NCI-H2107 treated with DMSO at 0.1 percent for 48 hours (cell line): ENCODE data around the gene PLA2G4D.
A peak's percentile ranks its signal among the peaks of the same experiment; 100 is the strongest.

ENCODE experiments used
- DNase-seq: peaks from one replicate; lab custom pipeline; 2025; ENCODE audit not compliant: unreplicated experiment; lab: John Stamatoyannopoulos, UW

The PLA2G4D gene

GRCh38 chr15:42072141-42072685, 22.1 kb downstream of the PLA2G4D start:
- DNase-seq: no peak

DNA sequence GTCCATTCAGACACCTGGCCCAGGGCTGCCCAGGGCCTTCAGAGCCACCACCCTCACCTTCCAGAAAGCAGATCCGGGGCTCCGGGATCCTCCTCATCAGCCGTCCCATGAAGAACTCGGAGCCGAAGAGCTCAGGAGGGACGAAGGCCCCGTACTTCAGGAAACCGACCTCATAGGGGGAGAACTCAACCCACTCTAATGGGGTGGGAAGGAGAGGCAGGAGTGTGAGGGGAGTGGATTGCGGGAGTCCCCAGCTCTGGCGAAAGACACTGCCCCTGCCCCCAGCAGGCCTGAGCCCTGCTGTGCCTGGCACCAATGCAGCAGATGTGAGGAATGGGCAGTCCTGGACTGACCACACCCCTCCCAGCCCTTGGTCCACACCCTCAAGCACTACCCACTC, 22.6 kb downstream of the PLA2G4D start:
- DNase-seq: no peak

DNA sequence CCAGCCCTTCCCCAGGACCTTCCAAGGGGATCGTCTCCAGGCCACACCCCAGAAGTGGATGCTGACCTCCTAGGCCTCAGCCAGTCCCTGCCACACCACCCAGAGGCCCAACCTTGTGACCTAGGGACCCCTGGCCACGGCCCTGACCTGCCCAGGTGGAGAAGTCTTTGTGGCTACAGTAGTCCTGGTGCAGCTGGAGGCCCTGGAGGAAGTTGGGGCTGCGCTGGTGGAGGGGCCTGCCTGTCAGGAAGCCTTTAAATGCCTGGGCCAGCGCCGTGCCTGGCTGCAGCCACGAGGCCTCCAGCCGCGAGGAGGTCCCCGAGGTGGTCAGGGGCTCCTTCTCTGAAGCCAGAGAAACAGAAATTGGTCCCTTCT, 23.4 kb downstream of the PLA2G4D start:
- no peak for DNase-seq

DNA sequence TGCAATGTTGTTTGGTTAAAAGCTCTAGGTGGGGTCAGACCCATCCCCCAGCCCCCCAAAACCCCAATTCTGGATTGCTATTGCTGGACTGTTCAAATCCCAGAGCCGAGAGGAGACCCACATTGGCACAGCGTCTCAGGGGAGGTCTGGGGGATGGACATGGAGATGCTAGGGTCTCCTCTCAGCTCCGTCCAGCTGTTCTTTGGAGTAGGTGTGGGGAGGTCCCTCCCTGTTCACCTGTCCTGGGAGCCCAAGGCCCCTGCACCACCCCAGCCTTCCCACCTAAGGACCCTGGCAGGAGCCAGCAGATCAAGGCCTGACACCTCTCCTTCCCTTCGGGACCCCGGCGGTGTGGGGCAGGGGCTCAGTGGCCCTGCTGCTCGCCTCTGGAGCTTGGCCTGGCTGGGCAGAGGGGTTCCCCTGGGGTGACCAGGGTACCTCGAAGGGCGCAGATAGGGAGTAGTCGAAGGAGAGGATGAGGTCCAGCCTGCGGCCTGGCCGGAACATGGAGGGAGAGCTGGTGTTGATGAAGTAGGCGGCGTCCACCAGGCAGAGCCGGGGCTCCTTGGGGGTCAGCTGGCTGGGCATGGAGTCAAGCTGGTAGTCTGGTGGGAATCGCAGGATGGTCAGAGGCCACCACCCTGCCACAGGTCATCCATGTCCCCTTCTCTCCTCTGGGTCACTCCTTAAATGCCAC, 23.9 kb downstream of the PLA2G4D start:
- DNase-seq: no peak

GRCh38 chr15:42069496-42070278, 24.7 kb downstream of the PLA2G4D start:
- no peak for DNase-seq

DNA sequence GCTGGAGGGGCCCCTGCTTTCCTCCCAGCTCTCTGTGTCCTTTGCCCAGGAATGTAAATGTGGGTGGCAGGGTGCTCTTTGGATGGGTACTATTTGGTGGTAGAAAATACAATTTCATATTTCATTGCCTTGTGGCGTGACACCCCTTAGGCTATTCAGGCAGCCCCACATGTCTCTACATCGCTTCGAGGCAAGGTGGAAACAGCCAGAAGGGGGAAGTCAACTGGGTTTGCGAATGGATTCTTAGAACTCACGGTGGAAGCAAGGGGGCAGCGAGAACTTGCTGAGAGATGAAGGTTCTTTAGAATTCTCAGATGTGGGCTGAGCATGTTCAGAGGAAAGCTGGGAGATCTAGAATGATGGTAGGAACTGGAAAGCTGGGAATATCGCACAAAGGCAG, 25.3 kb downstream of the PLA2G4D start:
- DNase-seq: no peak

- no peak for DNase-seq
Measured at GRCh38 chr15:42068601-42069000, 25.8 kb downstream of the PLA2G4D start.

DNA sequence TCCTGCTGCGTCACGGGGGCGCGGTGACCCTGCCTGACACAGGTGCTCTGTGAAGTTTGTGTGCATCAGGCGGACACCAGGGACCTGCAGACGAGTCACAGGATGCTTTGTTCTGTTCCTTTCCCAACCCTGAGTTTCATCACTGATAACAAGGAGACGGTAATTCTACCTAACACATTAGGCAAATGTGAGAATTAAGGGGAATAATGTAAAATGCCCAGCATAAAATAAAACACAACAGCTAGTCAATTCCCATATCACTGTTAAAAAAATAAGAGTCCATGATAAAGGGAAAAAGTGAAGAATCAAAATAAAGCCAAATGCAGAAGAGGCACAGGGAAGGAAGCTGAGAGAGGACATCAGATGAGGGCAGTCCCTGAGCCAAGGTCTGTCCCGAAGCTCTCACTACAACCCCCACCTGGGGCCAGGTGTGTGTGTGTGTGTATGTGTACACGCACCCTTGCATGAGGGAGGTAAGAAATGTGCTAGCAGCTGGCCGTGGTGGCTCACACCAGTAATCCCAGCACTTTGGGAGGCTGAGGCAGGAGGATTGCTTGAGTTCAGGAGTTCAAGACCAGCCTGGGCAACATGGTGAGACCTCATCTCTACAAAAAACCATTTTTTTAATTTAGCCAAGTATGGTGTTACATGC, 27.5 kb downstream of the PLA2G4D start:
- no peak for DNase-seq

GRCh38 chr15:42065468-42065867, 28.9 kb downstream of the PLA2G4D start:
- no peak for DNase-seq

DNA sequence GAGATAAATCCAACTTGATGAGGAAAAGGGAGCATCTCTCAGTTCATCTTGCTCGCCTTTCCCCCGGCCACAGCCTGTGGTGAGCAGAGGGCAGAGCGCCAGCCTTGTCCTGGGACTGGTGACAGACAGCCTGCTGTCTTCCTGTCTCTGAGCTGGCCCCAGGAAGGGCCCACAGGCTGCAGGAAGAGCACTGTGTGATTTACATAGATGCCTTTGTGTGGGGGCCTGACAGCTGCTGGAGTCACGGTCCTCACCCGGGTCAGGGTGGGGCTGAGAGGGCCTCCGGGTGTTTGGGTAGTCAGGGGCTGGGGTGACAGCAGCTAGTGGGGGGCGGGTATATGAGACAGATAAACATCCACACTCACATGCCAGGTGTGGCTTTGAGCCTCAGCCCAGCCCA, 29.3 kb downstream of the PLA2G4D start:
- DNase-seq: no peak

DNA sequence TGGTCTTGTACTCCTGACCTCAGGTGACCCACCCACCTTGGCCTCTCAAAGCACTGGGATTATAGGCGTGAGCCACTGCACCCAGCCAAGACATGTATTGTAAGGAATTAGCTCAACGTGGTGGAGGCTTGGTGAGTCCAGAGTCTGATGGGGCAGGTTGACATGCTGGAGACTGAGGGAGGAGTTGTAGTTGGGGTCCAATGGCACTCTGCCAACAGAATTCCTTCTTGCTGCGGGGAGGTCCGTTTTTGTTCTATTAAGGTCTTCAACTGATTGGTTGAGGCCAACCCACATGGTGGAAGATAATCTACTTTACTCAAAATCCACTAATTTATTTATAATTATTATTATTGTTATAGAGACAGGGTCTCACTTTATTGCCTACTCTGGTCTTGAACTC, 30.1 kb downstream of the PLA2G4D start:
- DNase-seq: no peak

- no peak for DNase-seq
Measured at GRCh38 chr15:42063122-42063848, 31.1 kb downstream of the PLA2G4D start.

- no peak for DNase-seq
Measured at GRCh38 chr15:42062284-42062806, 32.0 kb downstream of the PLA2G4D start.

DNA sequence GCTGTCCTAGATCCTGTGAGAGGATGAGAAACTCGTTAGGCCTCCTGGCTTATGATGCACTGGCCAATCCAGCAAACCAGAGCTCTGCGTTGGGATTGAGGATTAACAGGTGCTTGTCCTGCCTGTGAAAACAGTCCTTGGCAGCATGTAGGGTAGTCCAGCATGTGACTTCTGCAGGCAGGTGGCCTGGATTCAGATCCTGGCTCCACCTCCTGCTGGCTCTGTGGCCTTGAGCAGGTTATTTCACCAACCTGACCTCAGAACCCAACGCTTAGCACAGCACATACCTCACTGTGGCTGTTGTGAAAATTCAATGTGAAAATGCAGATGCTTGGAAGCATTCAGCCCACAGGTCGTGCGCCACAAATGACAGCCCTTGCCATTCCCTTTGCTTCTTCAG, 33.6 kb downstream of the PLA2G4D start:
- no peak for DNase-seq

DNA sequence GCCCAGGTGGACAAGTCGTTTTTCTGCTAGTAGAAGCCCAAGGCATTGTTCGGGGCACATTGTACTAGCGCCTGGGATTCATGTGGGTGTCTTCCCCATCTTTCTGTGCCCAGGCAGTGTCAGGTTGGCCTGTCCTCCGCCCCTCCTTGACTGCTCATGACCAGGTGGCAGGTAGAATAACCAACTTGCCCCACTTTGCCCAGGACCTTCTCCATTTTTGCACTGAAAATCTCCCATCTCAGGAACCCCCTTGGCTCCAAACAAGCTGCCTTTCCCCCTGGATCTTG, 33.9 kb downstream of the PLA2G4D start:
- no peak for DNase-seq

DNA sequence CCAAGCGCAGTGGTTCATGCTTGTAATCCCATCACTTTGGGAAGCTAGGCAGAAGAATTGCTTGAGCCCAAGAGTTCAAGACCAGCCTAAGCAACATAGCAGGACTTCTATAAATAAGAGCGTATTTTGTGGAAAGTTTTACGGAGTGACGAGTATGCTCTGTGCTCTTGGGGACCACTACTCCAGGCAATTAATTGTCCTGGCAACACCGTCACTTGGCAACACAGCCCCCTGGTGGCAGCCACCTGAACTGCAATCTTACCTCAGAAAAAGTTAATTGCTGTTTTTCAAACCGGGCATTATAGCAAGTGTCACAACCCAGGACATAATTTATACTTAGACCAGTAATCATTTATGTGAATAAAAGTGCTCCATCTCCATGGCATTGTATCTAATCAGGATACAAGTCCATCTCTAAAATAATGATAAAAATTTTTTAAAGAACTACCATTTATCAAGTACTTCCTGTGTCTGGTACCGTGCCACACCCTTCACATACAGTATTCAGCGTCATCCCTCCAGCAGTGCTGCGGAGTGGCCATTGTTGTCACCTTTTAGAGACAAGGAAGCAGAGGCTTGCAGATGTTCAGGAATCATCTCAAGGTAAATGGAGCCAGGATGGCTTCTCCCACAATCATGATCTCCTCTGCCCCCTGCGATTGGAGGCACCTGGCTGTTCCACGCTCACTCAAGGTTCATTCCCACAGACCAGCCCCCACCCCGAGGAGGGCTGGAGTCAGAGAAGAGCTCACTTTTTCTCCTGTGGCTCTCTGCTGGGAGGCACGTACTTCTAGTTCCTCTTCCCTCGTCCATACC, 34.5 kb downstream of the PLA2G4D start:
- peak; percentile 5 for DNase-seq

DNA sequence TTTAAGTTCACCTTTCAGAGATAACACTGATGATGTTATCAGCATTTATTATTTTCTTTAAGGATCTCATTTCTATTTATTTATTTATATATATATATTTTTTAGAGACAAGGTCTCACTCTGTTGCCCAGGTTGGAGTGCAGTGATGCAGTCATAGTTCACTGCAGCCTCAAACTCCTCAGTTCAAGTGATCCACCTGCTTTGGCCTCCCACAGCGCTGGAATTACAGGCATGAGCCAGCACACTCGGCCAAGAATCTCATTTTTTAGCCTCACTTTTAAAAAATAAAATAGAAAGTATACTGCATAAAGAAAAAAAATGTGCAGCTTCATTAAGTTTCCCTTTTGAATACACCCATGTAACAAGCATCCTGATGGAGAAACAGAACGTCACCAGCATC, 35.6 kb downstream of the PLA2G4D start:
- DNase-seq: no peak

- DNase-seq: no peak
Measured at GRCh38 chr15:42057799-42058646, 36.3 kb downstream of the PLA2G4D start.
